IMR-90 (cell line): ENCODE data around the gene TCF4. TPM values are rescaled to one million over a fixed set of nuclear protein-coding genes. Genes with fewer than 3 reads are reported as not detected.

Experiments used
- ATAC-seq: fragments of 200-7000 bp; cut with Tn5 transposase; 2 replicates; pipeline ENCODE4 v1.9.1; 2020; ENCODE audit warnings: low read depth, mild to moderate bottlenecking, moderate library complexity
- BruUV-seq: library from RNA; stranded (reverse); fragments of 400-500 nt; replicated peaks from 2 replicates; lab custom pipeline; 2021; lab: Mats Ljungman, UMichigan
- CTCF ChIA-PET: fragments of 300-600 bp; formaldehyde crosslinking; extraction: SDS; loops from one replicate; lab custom pipeline; 2021; ENCODE audit warnings: antibody characterized with exemption; lab: Yijun Ruan, JAX
- POLR2A ChIA-PET: fragments of 300-600 bp; sonication (Branson Sonifier 250); formaldehyde crosslinking; loops from one replicate; lab custom pipeline; 2022; ENCODE audit warnings: antibody characterized with exemption; ENCODE audit not compliant: unreplicated experiment; lab: Charles Lee
- DNase-seq: peaks from one replicate; pipeline ENCODE4 v3.0.0; 2013
- H2AFZ ChIP-seq: replicated peaks from 2 replicates; pipeline ENCODE3; 2013; ENCODE audit warnings: low read length, mild to moderate bottlenecking; ENCODE audit not compliant: poor library complexity
- H2AK5ac ChIP-seq: 2 replicates; pipeline ENCODE4 v1.6.1; 2013; ENCODE audit warnings: low read depth, low read length, inconsistent platforms
- H2AK9ac ChIP-seq: replicated peaks from 2 replicates; pipeline ENCODE3; 2013; ENCODE audit warnings: mild to moderate bottlenecking, low read depth, low read length, moderate library complexity; ENCODE audit not compliant: poor library complexity
- H2BK120ac ChIP-seq: 2 replicates; pipeline ENCODE4 v1.6.1; 2013; ENCODE audit warnings: low read depth, low read length, inconsistent platforms
- H2BK15ac ChIP-seq: 3 replicates; pipeline ENCODE4 v1.6.1; 2013; ENCODE audit warnings: low read depth, low read length, inconsistent platforms
- H2BK20ac ChIP-seq: 2 replicates; pipeline ENCODE4 v1.6.1; 2013; ENCODE audit warnings: low read depth, mild to moderate bottlenecking, inconsistent platforms, low read length, moderate library complexity
- H2BK5ac ChIP-seq: 2 replicates; pipeline ENCODE4 v1.6.1; 2013; ENCODE audit warnings: mild to moderate bottlenecking, low read depth, low read length, inconsistent platforms; ENCODE audit not compliant: poor library complexity, severe bottlenecking
- H3K14ac ChIP-seq: replicated peaks from 2 replicates; pipeline ENCODE4 v1.6.1; 2013; ENCODE audit warnings: low read depth, low read length, inconsistent platforms
- H3K18ac ChIP-seq: 2 replicates; pipeline ENCODE4 v1.6.1; 2013; ENCODE audit warnings: low read depth, low read length, control low read depth
- H3K23ac ChIP-seq: 2 replicates; pipeline ENCODE4 v1.6.1; 2013; ENCODE audit warnings: low read depth, low read length, inconsistent platforms
- H3K27ac ChIP-seq: 2 replicates; pipeline ENCODE4 v1.5.1; 2013; ENCODE audit warnings: mild to moderate bottlenecking, control low read depth, low read length; ENCODE audit not compliant: insufficient read depth
- H3K27me3 ChIP-seq: 2 replicates; pipeline ENCODE4 v1.6.1; 2013; ENCODE audit warnings: low read length; ENCODE audit not compliant: control insufficient read depth, insufficient read depth
- H3K36me3 ChIP-seq: 2 replicates; pipeline ENCODE4 v1.6.1; 2013; ENCODE audit warnings: low read length, mixed read lengths; ENCODE audit not compliant: control insufficient read depth, insufficient read depth
- H3K4ac ChIP-seq: 2 replicates; pipeline ENCODE4 v1.6.1; 2013; ENCODE audit warnings: low read depth, low read length, inconsistent platforms
- H3K4me1 ChIP-seq: 2 replicates; pipeline ENCODE4 v1.6.1; 2013; ENCODE audit warnings: low read length, mixed read lengths; ENCODE audit not compliant: control insufficient read depth, insufficient read depth
- H3K4me2 ChIP-seq: 2 replicates; pipeline ENCODE4 v1.6.1; 2013; ENCODE audit warnings: low read depth, mild to moderate bottlenecking, control low read depth, low read length, moderate library complexity
- H3K4me3 ChIP-seq: 2 replicates; pipeline ENCODE4 v1.5.1; 2013; ENCODE audit warnings: low read depth, mild to moderate bottlenecking, control low read depth, low read length, moderate library complexity; ENCODE audit not compliant: insufficient read depth
- H3K56ac ChIP-seq: 2 replicates; pipeline ENCODE4 v1.6.1; 2013; ENCODE audit warnings: low read length, inconsistent platforms; ENCODE audit not compliant: insufficient read depth; ENCODE audit errors: extremely low read depth
- H3K79me1 ChIP-seq, 2 experiments: 2 replicates each; pipeline ENCODE4 v1.6.1; 2013; ENCODE audit warnings: low read length in 2 of 2, inconsistent platforms in 1 of 2, low read depth in 1 of 2
- H3K9ac ChIP-seq: 2 replicates; pipeline ENCODE4 v1.6.1; 2013; ENCODE audit warnings: low read depth, low read length, control low read depth
- H3K9me1 ChIP-seq: 2 replicates; pipeline ENCODE4 v1.6.1; 2013; ENCODE audit warnings: low read length, inconsistent platforms; ENCODE audit not compliant: insufficient read depth
- H3K9me3 ChIP-seq: 2 replicates; pipeline ENCODE4 v1.6.1; 2013; ENCODE audit warnings: low read length; ENCODE audit not compliant: control insufficient read depth, insufficient read depth
- H4K20me1 ChIP-seq: 2 replicates; pipeline ENCODE4 v1.6.1; 2013; ENCODE audit warnings: low read length, inconsistent platforms; ENCODE audit not compliant: insufficient read depth
- H4K5ac ChIP-seq: 2 replicates; pipeline ENCODE4 v1.6.1; 2013; ENCODE audit warnings: mild to moderate bottlenecking, low read depth, low read length, control low read depth
- H4K8ac ChIP-seq, 2 experiments: 2 replicates each; pipeline ENCODE4 v1.6.1; 2013; ENCODE audit warnings: low read depth in 2 of 2, low read length in 2 of 2, control low read depth in 1 of 2, inconsistent platforms in 1 of 2
- H4K91ac ChIP-seq: 2 replicates; pipeline ENCODE4 v1.6.1; 2013; ENCODE audit warnings: low read depth, low read length, inconsistent platforms; ENCODE audit not compliant: insufficient read depth
- CEBPB ChIP-seq: IDR thresholded peaks from 2 replicates; pipeline ENCODE4 v1.6.1; 2012; ENCODE audit warnings: low read depth, low read length, improper control_type of control experiment
- CHD1 ChIP-seq: IDR thresholded peaks from 2 replicates; pipeline ENCODE4 v1.6.1; 2012; ENCODE audit warnings: low read depth, low read length, improper control_type of control experiment
- CTCF ChIP-seq: conservative IDR thresholded peaks from 2 replicates; pipeline ENCODE4 v1.5.1; 2012; ENCODE audit warnings: mild to moderate bottlenecking, low read depth, low read length, improper control_type of control experiment
- FOS ChIP-seq: fragments of 150-350 bp; IDR thresholded peaks from 2 replicates; pipeline ENCODE4 v1.6.1; 2016; ENCODE audit warnings: low read depth, low read length
- MAZ ChIP-seq: IDR thresholded peaks from 2 replicates; pipeline ENCODE4 v1.6.1; 2012; ENCODE audit warnings: low read depth, mild to moderate bottlenecking, low read length, improper control_type of control experiment, moderate library complexity, borderline replicate concordance
- MXI1 ChIP-seq: IDR thresholded peaks from 2 replicates; pipeline ENCODE4 v1.6.1; 2012; ENCODE audit warnings: low read depth, mild to moderate bottlenecking, low read length, moderate library complexity, borderline replicate concordance
- NFE2L2 ChIP-seq: fragments of 150-350 bp; IDR thresholded peaks from 2 replicates; pipeline ENCODE4 v1.6.1; 2016; ENCODE audit warnings: low read depth, mild to moderate bottlenecking, low read length
- POLR2A ChIP-seq: IDR thresholded peaks from 2 replicates; pipeline ENCODE4 v1.6.1; 2012; ENCODE audit warnings: mild to moderate bottlenecking, low read depth, low read length
- RAD21 ChIP-seq: IDR thresholded peaks from 2 replicates; pipeline ENCODE4 v1.6.1; 2012; ENCODE audit warnings: low read length, improper control_type of control experiment
- RCOR1 ChIP-seq: IDR thresholded peaks from 2 replicates; pipeline ENCODE4 v1.6.1; 2012; ENCODE audit warnings: mild to moderate bottlenecking, low read length, improper control_type of control experiment; ENCODE audit not compliant: insufficient replicate concordance
- RFX5 ChIP-seq: IDR thresholded peaks from 2 replicates; pipeline ENCODE4 v1.8.0; 2012; ENCODE audit warnings: low read depth, mild to moderate bottlenecking, low read length, moderate library complexity
- SMC3 ChIP-seq: fragments of 150-350 bp; IDR thresholded peaks from 2 replicates; pipeline ENCODE4 v1.6.1; 2016; ENCODE audit warnings: low read depth, mild to moderate bottlenecking, antibody characterized with exemption, low read length, moderate library complexity
- USF2 ChIP-seq: fragments of 150-350 bp; IDR thresholded peaks from 2 replicates; pipeline ENCODE4 v1.6.1; 2017; ENCODE audit warnings: mild to moderate bottlenecking, antibody characterized with exemption, low read length, low read depth
- WGBS, 2 experiments: methylation state at CpG; one replicate each; pipeline versions ENCODE4 v1.1.5 to v1.1.7; 2013; ENCODE audit warnings: missing lambda C conversion rate in 2 of 2; ENCODE audit not compliant: insufficient read length in 1 of 2; ENCODE audit errors: extremely low coverage in 2 of 2; 5-methylcytosine and 5-hydroxymethylcytosine counted together
- dilution Hi-C: fragments of 300-500 bp; cut with HindIII; formaldehyde crosslinking; loops from one replicate; pipeline ENCODE4 v1.14.3; 2018; ENCODE audit warnings: low sequenced_read_pairs; ENCODE audit not compliant: unreplicated experiment
- in situ Hi-C: fragments of 300-500 bp; cut with MboI; formaldehyde crosslinking; loops from 3 replicates; pipeline ENCODE4 v1.14.3; 2019; ENCODE audit warnings: low sequenced_read_pairs, inconsistent platforms, mixed read lengths
- intact Hi-C: fragments of 100-400 bp; cut with micrococcal nuclease; formaldehyde crosslinking; loops from 2 replicates; pipeline ENCODE4 v1.10.0; 2022
- polyA plus RNA-seq, 3 experiments: library from polyadenylated mRNA; depleted of rRNA; stranded (reverse); fragments of >200 nt; gene quantifications; 2 replicates each; pipeline ENCODE4 v1.2.3, GENCODE V29; 2012; ENCODE audit warnings: low replicate concordance in 1 of 3
- total RNA-seq: library from RNA; depleted of rRNA; stranded (reverse); fragments of >200 nt; gene quantifications from 2 replicates; pipeline ENCODE4 v1.2.3, GENCODE V29; 2012

The TCF4 gene
- total and polyA plus RNA-seq, 2 of the 4 experiments (the other 2 are of a cell fraction) = 30.0 to 87.1 TPM

GRCh38 chr18:55199291-55199963 lies 388.6 kb downstream of the TCF4 start:
- dilution Hi-C loops = no loop called here
- no CpG with 5 or more reads among the region's 7 CpGs for WGBS, 2 experiments
- BruUV-seq = no TSS peak
- H4K8ac ChIP-seq = no peak overlapping the region
- H3K14ac ChIP-seq = no peak overlapping the region
- no peak overlapping the region for H3K4me2 ChIP-seq
- peaks cover 5% of the 10 kb centered on the region for H3K27me3 ChIP-seq
- no peak overlapping the region for H3K9ac ChIP-seq
- H3K23ac ChIP-seq = no peak overlapping the region
- intact Hi-C loops = no loop called here
- DNase-seq = no peak
- no peak overlapping the region for H3K18ac ChIP-seq
- H3K4me1 ChIP-seq = no peaks in the 10 kb centered on the region
- H3K4ac ChIP-seq = no peak overlapping the region
- H2BK5ac ChIP-seq = no peak overlapping the region
- H2AK5ac ChIP-seq = no peak overlapping the region
- no peak overlapping the region for H3K27ac ChIP-seq
- H3K56ac ChIP-seq = no peak overlapping the region
- H2BK15ac ChIP-seq = no peak overlapping the region
- no peak overlapping the region for H2BK20ac ChIP-seq
- H2AK9ac ChIP-seq = no peak overlapping the region
- no peaks in the 10 kb centered on the region for H3K9me1 ChIP-seq
- no peaks in the 10 kb centered on the region for H3K79me1 ChIP-seq
- no peaks in the 10 kb centered on the region for H3K9me3 ChIP-seq
- H4K20me1 ChIP-seq = no peaks in the 10 kb centered on the region
- no peak overlapping the region for H4K5ac ChIP-seq
- in situ Hi-C loops = no loop called here
- no peaks in the 10 kb centered on the region for H3K36me3 ChIP-seq
- H3K4me3 ChIP-seq = no peak overlapping the region
- TF ChIP-seq RCOR1 (no peak), MAZ (no peak), CTCF (no peak), CHD1 (no peak), CEBPB (no peak), RFX5 (no peak), SMC3 (no peak), POLR2A (no peak), FOS (no peak), RAD21 (no peak), USF2 (no peak), MXI1 (no peak), NFE2L2 (no peak)
- ChIA-PET CTCF (no interaction called here), POLR2A (no interaction called here)
- H4K91ac ChIP-seq = no peak overlapping the region
- ATAC-seq = no peak
- no peak overlapping the region for H2AFZ ChIP-seq
- H2BK120ac ChIP-seq = no peak overlapping the region
